GM12864 (cell line): ENCODE measurements around the gene NKD2.

Source experiments
- DNase-seq: peaks from one replicate; pipeline ENCODE4 v3.0.0-alpha.2; 2011; ENCODE audit warnings: low read depth
- H3K4me3 ChIP-seq: 2 replicates; pipeline ENCODE4 v1.5.1; 2011; ENCODE audit warnings: mild to moderate bottlenecking, low read depth, low read length, control low read depth
- CTCF ChIP-seq: IDR thresholded peaks from 2 replicates; pipeline ENCODE4 v1.5.1; 2011; ENCODE audit warnings: low read depth, mild to moderate bottlenecking, moderate library complexity, low read length, control low read depth, inconsistent platforms; ENCODE audit errors: missing control alignments

NKD2 gene

GRCh38 chr5:1026700-1027621, 18.4 kb downstream of the NKD2 start:
- H3K4me3 ChIP-seq, result no peak overlapping the region
- no peak for TF ChIP-seq CTCF
- DNase-seq, result no peak

DNA sequence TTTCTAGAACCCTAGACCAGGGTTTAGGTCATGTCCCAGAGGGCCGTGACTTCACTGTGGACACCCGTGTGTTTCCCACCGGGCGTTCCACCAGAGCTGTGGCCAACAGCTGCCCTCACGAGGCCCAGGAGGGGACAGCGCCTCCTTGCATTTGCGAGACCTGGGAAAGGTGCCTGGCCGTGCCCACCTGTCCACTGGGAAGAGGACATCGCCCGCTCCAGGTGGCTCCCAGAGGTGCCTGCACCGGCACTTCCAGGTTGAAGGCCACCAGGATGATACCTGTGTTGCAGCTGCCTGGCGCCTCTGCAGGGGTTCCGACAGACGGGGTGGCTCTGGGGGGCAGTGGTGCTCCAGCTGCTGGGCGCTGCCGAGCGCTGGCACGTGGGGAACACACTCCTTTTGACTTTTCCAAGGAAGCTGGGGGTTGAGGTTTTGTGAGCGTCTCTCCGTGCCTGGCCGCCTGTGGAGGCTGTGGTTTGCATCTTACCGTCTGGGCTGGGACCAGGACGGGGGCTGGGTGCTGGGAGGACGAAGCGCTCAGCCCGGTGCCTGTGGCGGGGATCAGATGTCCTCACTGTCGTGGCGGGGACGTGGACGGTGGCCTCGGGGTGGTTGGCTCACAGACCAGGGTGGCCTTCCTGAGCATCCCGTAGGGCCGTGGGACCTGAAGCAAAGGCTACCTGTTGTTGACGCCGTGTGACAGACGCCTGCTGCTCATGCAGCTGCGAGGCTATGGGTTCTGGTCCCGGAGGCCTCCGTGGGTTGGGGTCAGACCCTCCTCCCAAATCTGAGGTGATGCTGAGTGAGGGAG, 19.2 kb downstream of the NKD2 start:
- no peak for DNase-seq
- TF ChIP-seq CTCF, result no peak
- H3K4me3 ChIP-seq, result no peak overlapping the region

GRCh38 chr5:1028481-1029281, 20.1 kb downstream of the NKD2 start:
- no peak for DNase-seq
- H3K4me3 ChIP-seq, result no peak overlapping the region
- TF ChIP-seq CTCF, result no peak

- DNase-seq, result no peak
- no peak overlapping the region for H3K4me3 ChIP-seq
- no peak for TF ChIP-seq CTCF
These were observed 20.8 kb downstream of the NKD2 start for GRCh38 chr5:1029282-1029944.

DNA sequence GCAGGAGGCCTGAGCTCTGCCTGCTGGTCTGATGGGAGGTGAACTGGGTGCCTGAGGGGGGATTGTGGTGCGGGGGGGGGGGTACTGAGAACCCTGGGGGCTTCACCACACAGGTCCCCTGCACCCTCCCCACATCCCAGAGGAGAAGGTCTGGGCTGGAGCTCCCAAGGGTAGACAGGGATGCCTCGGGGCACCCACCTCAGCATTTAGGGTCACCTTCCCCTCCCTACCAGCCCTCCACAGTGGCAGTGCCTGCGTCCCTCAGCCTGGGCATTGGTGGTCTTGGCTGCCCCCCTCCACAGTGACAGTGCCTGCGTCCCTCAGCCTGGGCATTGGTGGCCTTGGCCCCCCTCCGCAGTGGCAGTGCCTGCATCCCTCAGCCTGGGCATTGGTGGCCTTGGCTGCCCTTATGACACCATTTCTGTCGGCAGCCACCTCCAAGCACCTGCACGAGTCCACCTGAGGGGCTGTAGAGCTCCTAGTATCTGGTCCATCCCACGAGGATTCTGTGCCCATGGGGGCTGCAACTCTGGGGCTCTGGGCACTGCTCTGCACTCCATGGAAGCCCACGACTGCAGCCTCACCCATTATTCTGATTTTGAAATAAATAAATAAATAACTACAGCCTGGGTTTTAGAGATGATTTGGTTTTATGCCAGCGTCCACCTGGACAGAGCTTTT, 21.5 kb downstream of the NKD2 start:
- H3K4me3 ChIP-seq, result no peak overlapping the region
- TF ChIP-seq CTCF, result no peak
- DNase-seq, result no peak
